Lung (tissue), 12 donors: ENCODE data around the gene LRRC8B. TPM values are rescaled to one million over a fixed set of nuclear protein-coding genes. Genes with fewer than 3 reads are reported as not detected.

Experiments used
- ATAC-seq: fragments of 200-7000 bp; cut with Tn5 transposase; one replicate; pipeline ENCODE4 v1.9.1; 2020; ENCODE audit warnings: moderate number of reproducible peaks; ENCODE audit not compliant: insufficient read depth, low FRiP score
- DNase-seq, 3 donors: peaks; one replicate each; pipeline ENCODE4 v3.0.0-alpha.2; 2013 to 2017
- H3K27ac ChIP-seq, 2 donors: one replicate each; pipeline ENCODE4 v1.5.1; 2013; ENCODE audit warnings: mild to moderate bottlenecking in 2 of 2, moderate library complexity in 2 of 2, control low read depth in 1 of 2, inconsistent platforms in 1 of 2, low read depth in 1 of 2, low read length in 1 of 2
- H3K27me3 ChIP-seq, 3 donors: one replicate each; pipeline ENCODE4 v1.5.1; 2013; ENCODE audit warnings: low read length in 2 of 3; ENCODE audit not compliant: control insufficient read depth in 3 of 3, insufficient read depth in 3 of 3
- H3K36me3 ChIP-seq, 4 donors: one replicate each; pipeline ENCODE4 v1.5.1; 2013; ENCODE audit warnings: low read length in 4 of 4, mild to moderate bottlenecking in 1 of 4, moderate library complexity in 1 of 4; ENCODE audit not compliant: control insufficient read depth in 4 of 4, insufficient read depth in 4 of 4
- H3K4me1 ChIP-seq, 5 donors: one replicate each; pipeline ENCODE4 v1.5.1; 2013; ENCODE audit warnings: low read length in 5 of 5, mild to moderate bottlenecking in 2 of 5, moderate library complexity in 1 of 5; ENCODE audit not compliant: control insufficient read depth in 5 of 5, insufficient read depth in 5 of 5
- H3K4me3 ChIP-seq: one replicate; pipeline ENCODE4 v1.5.1; 2013; ENCODE audit warnings: mild to moderate bottlenecking, control low read depth, moderate library complexity
- H3K9ac ChIP-seq, 2 donors: one replicate each; pipeline ENCODE4 v1.5.1; 2013; ENCODE audit warnings: low read length in 2 of 2, control low read depth in 1 of 2; ENCODE audit not compliant: insufficient read depth in 1 of 2
- H3K9me3 ChIP-seq, 4 donors: one replicate each; pipeline ENCODE4 v1.5.1; 2013; ENCODE audit warnings: low read length in 3 of 4, mild to moderate bottlenecking in 1 of 4, moderate library complexity in 1 of 4; ENCODE audit not compliant: control insufficient read depth in 4 of 4, insufficient read depth in 3 of 4
- WGBS, 2 donors: extraction: QIAGEN DNeasy Blood & Tissue Kit; methylation state at CpG; one replicate each; pipeline ENCODE4 v1.1.7; 2013; 5-methylcytosine and 5-hydroxymethylcytosine counted together
- polyA plus RNA-seq, 2 donors: library from polyadenylated mRNA; stranded (reverse); fragments of 200-250 nt; gene quantifications; one replicate each; pipeline ENCODE4 v1.2.1, GENCODE V29; 2013
- total RNA-seq, 2 donors: library from RNA; depleted of rRNA in 1 of 2; stranded (reverse); fragments of >200 nt in 1 of 2; gene quantifications; one replicate each; pipeline ENCODE4 v1.2.1, GENCODE V29; 2014 to 2021
- TF ChIP-seq, protein P1 (sequence below): IDR thresholded peaks from 2 replicates; pipeline ENCODE4 v1.5.1; 2012; ENCODE audit warnings: mild to moderate bottlenecking; ENCODE audit errors: control extremely low read depth, extremely low read depth
- donor health status: control.
- donor health status: control.
- donor health status: Bipolar disorder and iron deficiency.
- donor health status: healthy.
- donor health status: DM: yes; HTN: yes; CAD: no.

The LRRC8B gene
- total and polyA plus RNA-seq, 4 donors = 4.3 to 22.8 (median 11.0) TPM

GRCh38 chr1:89584781-89585180, 60.2 kb downstream of the LRRC8B start:
- H3K4me1 ChIP-seq = no peaks in the 10 kb centered on the region
- ATAC-seq (no peak), DNase-seq (no peak)
- TF ChIP-seq, protein P1, sequence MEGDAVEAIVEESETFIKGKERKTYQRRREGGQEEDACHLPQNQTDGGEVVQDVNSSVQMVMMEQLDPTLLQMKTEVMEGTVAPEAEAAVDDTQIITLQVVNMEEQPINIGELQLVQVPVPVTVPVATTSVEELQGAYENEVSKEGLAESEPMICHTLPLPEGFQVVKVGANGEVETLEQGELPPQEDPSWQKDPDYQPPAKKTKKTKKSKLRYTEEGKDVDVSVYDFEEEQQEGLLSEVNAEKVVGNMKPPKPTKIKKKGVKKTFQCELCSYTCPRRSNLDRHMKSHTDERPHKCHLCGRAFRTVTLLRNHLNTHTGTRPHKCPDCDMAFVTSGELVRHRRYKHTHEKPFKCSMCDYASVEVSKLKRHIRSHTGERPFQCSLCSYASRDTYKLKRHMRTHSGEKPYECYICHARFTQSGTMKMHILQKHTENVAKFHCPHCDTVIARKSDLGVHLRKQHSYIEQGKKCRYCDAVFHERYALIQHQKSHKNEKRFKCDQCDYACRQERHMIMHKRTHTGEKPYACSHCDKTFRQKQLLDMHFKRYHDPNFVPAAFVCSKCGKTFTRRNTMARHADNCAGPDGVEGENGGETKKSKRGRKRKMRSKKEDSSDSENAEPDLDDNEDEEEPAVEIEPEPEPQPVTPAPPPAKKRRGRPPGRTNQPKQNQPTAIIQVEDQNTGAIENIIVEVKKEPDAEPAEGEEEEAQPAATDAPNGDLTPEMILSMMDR = no peak
- WGBS, 2 donors = 93 to 94% methylated on average over 3 of the region's 3 CpGs
- no peaks in the 10 kb centered on the region for H3K9me3 ChIP-seq
- H3K27ac ChIP-seq = no peak overlapping the region
- H3K4me3 ChIP-seq = no peak overlapping the region
- no peaks in the 10 kb centered on the region for H3K27me3 ChIP-seq
- H3K9ac ChIP-seq = no peak overlapping the region
- H3K36me3 ChIP-seq = peaks cover 0 to 18% (median 8%) of the 10 kb centered on the region in 4 donors

- H3K9ac ChIP-seq = no peak overlapping the region
- TF ChIP-seq, protein P1 = no peak
- H3K36me3 ChIP-seq = peaks cover 0 to 16% (median 5%) of the 10 kb centered on the region in 4 donors
- H3K4me1 ChIP-seq = no peaks in the 10 kb centered on the region
- H3K9me3 ChIP-seq = no peaks in the 10 kb centered on the region
- H3K27ac ChIP-seq = no peak overlapping the region
- H3K4me3 ChIP-seq = no peak overlapping the region
- DNase-seq (no peak), ATAC-seq (no peak)
- H3K27me3 ChIP-seq = no peaks in the 10 kb centered on the region
- 95 to 96% methylated on average over 4 of the region's 4 CpGs for WGBS, 2 donors
Observed at GRCh38 chr1:89587729-89588161, 63.1 kb downstream of the LRRC8B start.

- no peak for ATAC-seq
- H3K9ac ChIP-seq = no peak overlapping the region
- H3K4me1 ChIP-seq = no peaks in the 10 kb centered on the region
- TF ChIP-seq, protein P1 = no peak
- 100% methylated on average over 1 of the region's 1 CpG for WGBS, 2 donors
- H3K27ac ChIP-seq = no peak overlapping the region
- H3K9me3 ChIP-seq = no peaks in the 10 kb centered on the region
- H3K36me3 ChIP-seq = peaks cover 0 to 12% (median 2%) of the 10 kb centered on the region in 4 donors
- no peak overlapping the region for H3K4me3 ChIP-seq
- H3K27me3 ChIP-seq = no peaks in the 10 kb centered on the region
- no peak for DNase-seq
Observed at GRCh38 chr1:89588480-89588879, 63.9 kb downstream of the LRRC8B start.

GRCh38 chr1:89589515-89589914, 64.9 kb downstream of the LRRC8B start:
- H3K27ac ChIP-seq = no peak overlapping the region
- ATAC-seq = no peak
- no peaks in the 10 kb centered on the region for H3K27me3 ChIP-seq
- WGBS, 2 donors = 79 to 100% methylated on average over 1 of the region's 1 CpG
- no peak for DNase-seq
- H3K36me3 ChIP-seq = peaks cover 0 to 9% (median 0%) of the 10 kb centered on the region in 4 donors
- TF ChIP-seq, protein P1 = no peak
- H3K4me3 ChIP-seq = no peak overlapping the region
- H3K9me3 ChIP-seq = no peaks in the 10 kb centered on the region
- H3K4me1 ChIP-seq = no peaks in the 10 kb centered on the region
- no peak overlapping the region for H3K9ac ChIP-seq
